SK-N-SH (cell line): ENCODE data around the gene DPYSL4.
A peak's percentile ranks its signal among the peaks of the same experiment; 100 is the strongest.

Experiments
- CTCF ChIP-seq: fragments of 200-600 bp; sonication (generic); IDR thresholded peaks from 2 replicates; pipeline ENCODE4 v1.6.1; 2017; ENCODE audit warnings: antibody characterized with exemption, mild to moderate bottlenecking, moderate library complexity
- EP300 ChIP-seq, 2 experiments: IDR thresholded peaks; 2 replicates each; pipeline versions ENCODE4 v1.4.0 to v1.6.1; 2012; ENCODE audit warnings: borderline replicate concordance in 1 of 2, low read depth in 1 of 2, low read length in 1 of 2
- EZH2phosphoT487 ChIP-seq: fragments of 200-600 bp; sonication (generic); IDR thresholded peaks from 2 replicates; pipeline ENCODE4 v1.6.1; 2017; ENCODE audit warnings: low read depth, mixed run types, mild to moderate bottlenecking, antibody characterized with exemption, moderate library complexity, borderline replicate concordance
- FOXM1 ChIP-seq: IDR thresholded peaks from 2 replicates; pipeline ENCODE4 v1.4.0; 2012; ENCODE audit warnings: low read depth, mild to moderate bottlenecking
- JUND ChIP-seq: IDR thresholded peaks from 2 replicates; pipeline ENCODE4 v1.4.0; 2012
- NRF1 ChIP-seq: IDR thresholded peaks from 2 replicates; pipeline ENCODE4 v1.6.1; 2012; ENCODE audit warnings: low read depth, mild to moderate bottlenecking, low read length
- POLR2AphosphoS5 ChIP-seq: IDR thresholded peaks from 2 replicates; pipeline ENCODE4 v1.6.1; 2012; ENCODE audit warnings: low read depth, low read length
- SMC3 ChIP-seq: IDR thresholded peaks from 2 replicates; pipeline ENCODE4 v1.6.1; 2012; ENCODE audit warnings: low read depth, low read length, improper control_type of control experiment
- TAF1 ChIP-seq: IDR thresholded peaks from 2 replicates; pipeline ENCODE4 v1.6.1; 2012; ENCODE audit warnings: low read depth, mild to moderate bottlenecking, low read length, moderate library complexity, borderline replicate concordance
- YY1 ChIP-seq: IDR thresholded peaks from 2 replicates; pipeline ENCODE4 v1.4.0; 2012; ENCODE audit warnings: low read depth, mild to moderate bottlenecking
- ZBTB33 ChIP-seq: IDR thresholded peaks from 2 replicates; pipeline ENCODE4 v1.4.0; 2012; ENCODE audit warnings: low read depth, borderline replicate concordance
- TF ChIP-seq, protein P1 (sequence below): IDR thresholded peaks from 2 replicates; pipeline ENCODE4 v1.6.1; 2012; ENCODE audit warnings: mild to moderate bottlenecking, low read depth, low read length, moderate library complexity
- TF ChIP-seq, protein P2 (sequence below): fragments of 150-350 bp; IDR thresholded peaks from 2 replicates; pipeline ENCODE4 v1.6.1; 2016; ENCODE audit warnings: mild to moderate bottlenecking, low read depth, low read length

DNA sequence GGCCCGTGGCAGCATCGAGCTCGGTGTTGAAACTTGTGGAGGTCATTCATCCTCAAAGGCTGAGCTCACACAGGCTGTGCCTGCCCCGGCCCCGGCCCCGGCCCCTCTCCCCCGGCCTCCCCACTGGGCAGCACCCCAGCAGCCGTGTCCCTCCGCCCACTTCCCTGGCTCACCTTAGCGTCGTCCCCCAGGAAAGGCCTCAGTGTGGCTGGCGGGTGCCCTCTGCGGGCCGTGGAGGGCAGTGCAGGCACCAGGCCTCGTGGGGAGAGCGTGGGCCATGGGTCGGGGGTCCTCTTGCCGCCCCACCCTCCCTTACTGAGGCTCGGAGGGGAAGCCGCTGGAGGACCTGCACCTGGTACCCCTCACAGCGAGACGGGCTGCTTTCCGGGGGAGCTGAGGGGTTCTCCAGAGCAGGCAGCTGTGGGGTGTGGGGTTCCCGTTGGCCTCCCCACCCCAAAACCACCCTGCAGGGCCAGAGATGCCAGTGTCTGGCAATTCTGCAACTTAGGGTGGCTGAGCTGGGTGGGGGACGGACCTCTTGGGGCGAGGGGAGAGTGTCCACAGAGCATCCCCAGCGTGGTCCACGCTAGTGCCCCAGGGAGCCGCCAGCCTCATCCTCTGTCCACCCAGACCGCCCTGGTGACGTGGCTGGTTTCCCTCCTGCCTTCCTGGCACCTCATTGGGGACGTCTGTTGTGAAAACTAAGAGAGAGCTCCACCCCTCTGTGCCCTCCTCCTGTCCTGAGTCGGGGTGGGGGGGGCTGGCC, 44.2 kb upstream of the DPYSL4 start:
- TF ChIP-seq YY1 (no peak), CTCF (peak; percentile 45), TAF1 (no peak), EP300 (IDR thresholded peaks at IDR 0.05; ENCODE audit: borderline replicate concordance in 1 of 2, low read depth in 1 of 2, low read length in 1 of 2) (no peak), NRF1 (no peak), JUND (no peak), ZBTB33 (no peak), SMC3 (peak; percentile 39; the same call in 1 of the 2 replicates), EZH2phosphoT487 (no peak), FOXM1 (no peak), POLR2AphosphoS5 (no peak)
- TF ChIP-seq, protein P1, sequence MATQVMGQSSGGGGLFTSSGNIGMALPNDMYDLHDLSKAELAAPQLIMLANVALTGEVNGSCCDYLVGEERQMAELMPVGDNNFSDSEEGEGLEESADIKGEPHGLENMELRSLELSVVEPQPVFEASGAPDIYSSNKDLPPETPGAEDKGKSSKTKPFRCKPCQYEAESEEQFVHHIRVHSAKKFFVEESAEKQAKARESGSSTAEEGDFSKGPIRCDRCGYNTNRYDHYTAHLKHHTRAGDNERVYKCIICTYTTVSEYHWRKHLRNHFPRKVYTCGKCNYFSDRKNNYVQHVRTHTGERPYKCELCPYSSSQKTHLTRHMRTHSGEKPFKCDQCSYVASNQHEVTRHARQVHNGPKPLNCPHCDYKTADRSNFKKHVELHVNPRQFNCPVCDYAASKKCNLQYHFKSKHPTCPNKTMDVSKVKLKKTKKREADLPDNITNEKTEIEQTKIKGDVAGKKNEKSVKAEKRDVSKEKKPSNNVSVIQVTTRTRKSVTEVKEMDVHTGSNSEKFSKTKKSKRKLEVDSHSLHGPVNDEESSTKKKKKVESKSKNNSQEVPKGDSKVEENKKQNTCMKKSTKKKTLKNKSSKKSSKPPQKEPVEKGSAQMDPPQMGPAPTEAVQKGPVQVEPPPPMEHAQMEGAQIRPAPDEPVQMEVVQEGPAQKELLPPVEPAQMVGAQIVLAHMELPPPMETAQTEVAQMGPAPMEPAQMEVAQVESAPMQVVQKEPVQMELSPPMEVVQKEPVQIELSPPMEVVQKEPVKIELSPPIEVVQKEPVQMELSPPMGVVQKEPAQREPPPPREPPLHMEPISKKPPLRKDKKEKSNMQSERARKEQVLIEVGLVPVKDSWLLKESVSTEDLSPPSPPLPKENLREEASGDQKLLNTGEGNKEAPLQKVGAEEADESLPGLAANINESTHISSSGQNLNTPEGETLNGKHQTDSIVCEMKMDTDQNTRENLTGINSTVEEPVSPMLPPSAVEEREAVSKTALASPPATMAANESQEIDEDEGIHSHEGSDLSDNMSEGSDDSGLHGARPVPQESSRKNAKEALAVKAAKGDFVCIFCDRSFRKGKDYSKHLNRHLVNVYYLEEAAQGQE, result no peak
- TF ChIP-seq, protein P2, sequence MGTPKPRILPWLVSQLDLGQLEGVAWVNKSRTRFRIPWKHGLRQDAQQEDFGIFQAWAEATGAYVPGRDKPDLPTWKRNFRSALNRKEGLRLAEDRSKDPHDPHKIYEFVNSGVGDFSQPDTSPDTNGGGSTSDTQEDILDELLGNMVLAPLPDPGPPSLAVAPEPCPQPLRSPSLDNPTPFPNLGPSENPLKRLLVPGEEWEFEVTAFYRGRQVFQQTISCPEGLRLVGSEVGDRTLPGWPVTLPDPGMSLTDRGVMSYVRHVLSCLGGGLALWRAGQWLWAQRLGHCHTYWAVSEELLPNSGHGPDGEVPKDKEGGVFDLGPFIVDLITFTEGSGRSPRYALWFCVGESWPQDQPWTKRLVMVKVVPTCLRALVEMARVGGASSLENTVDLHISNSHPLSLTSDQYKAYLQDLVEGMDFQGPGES, result no peak
